SU-DHL-6 (cell line): ENCODE measurements around the gene ABCF1.
"Not testable (repeated sequence)": the region's sequence is repeated elsewhere in the genome, so short reads cannot be mapped to it uniquely, and the experiment has no call there.

Experiments
- H2AFZ ChIP-seq: fragments of 200-600 bp; sonication (generic); 2 replicates; pipeline ENCODE4 v1.6.1; 2014; ENCODE audit warnings: low read depth, mild to moderate bottlenecking, moderate library complexity, mixed read lengths, antibody characterized with exemption, low read length; ENCODE audit not compliant: severe bottlenecking
- H3F3A ChIP-seq: fragments of 200-600 bp; shearing (Covaris generic); 2 replicates; pipeline ENCODE4 v1.6.0; 2016; ENCODE audit warnings: antibody characterized with exemption, mild to moderate bottlenecking; ENCODE audit not compliant: insufficient read depth
- H3K27ac ChIP-seq: fragments of 200-600 bp; sonication (generic); 2 replicates; pipeline ENCODE4 v1.5.1; 2016; ENCODE audit warnings: low read depth, mild to moderate bottlenecking, low read length, moderate library complexity, mixed read lengths
- H3K27me3 ChIP-seq: fragments of 200-600 bp; sonication (generic), shearing (Covaris generic); 2 replicates; pipeline ENCODE4 v1.6.0; 2014; ENCODE audit warnings: mild to moderate bottlenecking, low read length
- H3K36me3 ChIP-seq: fragments of 200-600 bp; sonication (generic); 2 replicates; pipeline ENCODE4 v1.6.1; 2014; ENCODE audit warnings: mild to moderate bottlenecking, low read length, mixed read lengths
- H3K4me2 ChIP-seq: fragments of 300-600, 200-600 bp; shearing (Covaris generic), sonication (generic); 2 replicates; pipeline ENCODE4 v1.6.0; 2014; ENCODE audit warnings: low read length, low read depth, mild to moderate bottlenecking; ENCODE audit not compliant: poor library complexity, severe bottlenecking
- H3K4me3 ChIP-seq: fragments of 200-600 bp; sonication (generic); 2 replicates; pipeline ENCODE4 v1.5.1; 2014; ENCODE audit warnings: antibody characterized with exemption, low read length, mild to moderate bottlenecking, mixed read lengths; ENCODE audit not compliant: insufficient read depth, poor library complexity, severe bottlenecking
- H3K79me2 ChIP-seq: fragments of 200-600 bp; sonication (generic); 2 replicates; pipeline ENCODE4 v1.6.1; 2014; ENCODE audit warnings: mild to moderate bottlenecking, low read length, moderate library complexity; ENCODE audit not compliant: insufficient read depth
- H3K9ac ChIP-seq: fragments of 200-600 bp; sonication (generic); 2 replicates; pipeline ENCODE4 v1.7.0; 2014; ENCODE audit warnings: mild to moderate bottlenecking, low read length
- H3K9me2 ChIP-seq: fragments of 200-600 bp; sonication (generic); replicated peaks from 2 replicates; pipeline ENCODE4 v1.6.1; 2014; ENCODE audit warnings: low read length; ENCODE audit not compliant: insufficient read depth
- H3K9me3 ChIP-seq: fragments of 200-600 bp; sonication (generic); 2 replicates; pipeline ENCODE4 v1.6.1; 2014; ENCODE audit warnings: low read length, mixed read lengths; ENCODE audit not compliant: insufficient read depth
- H4K20me1 ChIP-seq: fragments of 200-600 bp; sonication (generic); 2 replicates; pipeline ENCODE4 v1.6.1; 2014; ENCODE audit warnings: low read depth, mild to moderate bottlenecking, antibody characterized with exemption, low read length, moderate library complexity, mixed read lengths
- CTCF ChIP-seq: fragments of 200-600 bp; sonication (generic); IDR thresholded peaks from one replicate; pipeline ENCODE4 v1.5.1; 2017; ENCODE audit warnings: antibody characterized with exemption, mild to moderate bottlenecking, low read length, moderate library complexity; ENCODE audit not compliant: insufficient read depth, poor library complexity, severe bottlenecking
- EZH2phosphoT487 ChIP-seq: fragments of 200-600 bp; sonication (generic), shearing (Covaris generic); conservative IDR thresholded peaks from 2 replicates; pipeline ENCODE4 v1.6.1; 2018; ENCODE audit warnings: mild to moderate bottlenecking, antibody characterized with exemption, low read length, moderate library complexity, mixed read lengths

ABCF1 gene

GRCh38 chr6:30597315-30598144 lies 26.3 kb downstream of the ABCF1 start:
- H3K9me3 ChIP-seq, H3K27ac ChIP-seq, H3K4me2 ChIP-seq, H3K79me2 ChIP-seq, H3K27me3 ChIP-seq, H4K20me1 ChIP-seq, H3K9me2 ChIP-seq, H3K9ac ChIP-seq, H2AFZ ChIP-seq, H3K4me3 ChIP-seq: not testable (repeated sequence)
- Histone ChIP-seq H3F3A (peaks cover 43% of the 10 kb centered on the region), H3K36me3 (peaks cover 12% of the 10 kb centered on the region; the same call in 1 of the 2 replicates)
- TF ChIP-seq CTCF = peak; percentile 89

GRCh38 chr6:30598912-30599624 lies 27.8 kb downstream of the ABCF1 start:
- H3F3A ChIP-seq = peaks cover 38% of the 10 kb centered on the region

GRCh38 chr6:30599625-30600324 lies 28.5 kb downstream of the ABCF1 start:
- Histone ChIP-seq H3F3A (peaks cover 31% of the 10 kb centered on the region), H3K4me2 (no peak overlapping the region), H3K36me3 (peaks cover 28% of the 10 kb centered on the region), H3K9me3 (no peaks in the 10 kb centered on the region), H3K9ac (no peak overlapping the region), H3K79me2 (no peaks in the 10 kb centered on the region), H3K4me3 (no peak overlapping the region), H3K9me2 (no peaks in the 10 kb centered on the region), H3K27me3 (no peaks in the 10 kb centered on the region), H3K27ac (no peak overlapping the region), H2AFZ (no peak overlapping the region), H4K20me1 (no peaks in the 10 kb centered on the region)
- no peak for TF ChIP-seq EZH2phosphoT487
- no peak for TF ChIP-seq CTCF

More at GRCh38 chr6:30598912-30599624, 27.8 kb downstream of the ABCF1 start:
- H4K20me1 ChIP-seq = no peaks in the 10 kb centered on the region
- no peaks in the 10 kb centered on the region for H3K27me3 ChIP-seq
- no peak overlapping the region for H3K27ac ChIP-seq
- no peak overlapping the region for H2AFZ ChIP-seq
- peaks cover 22% of the 10 kb centered on the region for H3K36me3 ChIP-seq
- H3K4me2 ChIP-seq = no peak overlapping the region
- no peaks in the 10 kb centered on the region for H3K79me2 ChIP-seq
- TF ChIP-seq EZH2phosphoT487 (no peak), CTCF (no peak)
- no peaks in the 10 kb centered on the region for H3K9me3 ChIP-seq
- no peaks in the 10 kb centered on the region for H3K9me2 ChIP-seq
- H3K4me3 ChIP-seq = no peak overlapping the region
- H3K9ac ChIP-seq = no peak overlapping the region
